GM18861 (cell line): ENCODE results near the gene INPP4B.

Experiments
- ATAC-seq: cut with Tn5 transposase; IDR thresholded peaks from one replicate; pipeline ENCODE4 v1.9.1; 2021; ENCODE audit not compliant: unreplicated experiment

INPP4B gene

DNA sequence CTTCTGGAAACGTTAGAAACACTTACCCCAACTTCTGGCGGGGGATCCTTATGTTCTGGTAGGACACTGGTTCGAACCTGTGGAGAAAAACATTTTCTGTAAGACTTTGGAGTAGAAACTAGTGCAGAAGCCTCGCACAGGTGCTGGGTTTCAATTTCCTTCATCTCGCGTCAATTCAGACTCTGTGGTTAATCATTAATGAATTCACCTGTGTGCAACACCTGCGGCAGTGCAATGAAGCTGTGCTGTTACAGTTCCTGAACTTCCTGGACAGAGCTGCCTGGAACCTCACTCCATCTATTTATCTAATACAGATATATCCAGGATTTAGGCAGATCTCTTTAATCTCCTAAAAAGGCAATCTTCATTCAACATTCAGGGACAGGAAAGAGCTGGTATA lies 531.4 kb downstream of the INPP4B start:
- no peak for ATAC-seq

DNA sequence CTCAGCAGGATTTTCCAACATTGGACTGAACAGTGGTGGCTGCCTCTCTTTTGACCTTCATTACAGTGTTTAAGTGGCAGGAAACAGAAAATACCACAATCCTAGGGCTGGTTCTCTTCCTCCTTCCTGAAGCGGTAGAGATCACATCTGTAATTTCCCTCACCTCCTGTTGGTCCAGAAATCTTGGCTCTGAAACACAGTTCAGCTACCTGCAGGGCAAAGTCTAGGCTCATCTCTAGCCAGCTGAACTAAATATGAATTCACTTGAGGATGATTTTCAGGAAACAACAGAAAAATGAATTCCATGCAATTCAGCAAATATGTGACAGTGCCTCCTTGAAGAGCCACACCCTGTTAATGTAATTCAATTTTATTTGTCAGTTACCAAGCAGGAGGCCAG lies 531.9 kb downstream of the INPP4B start:
- ATAC-seq: no peak

DNA sequence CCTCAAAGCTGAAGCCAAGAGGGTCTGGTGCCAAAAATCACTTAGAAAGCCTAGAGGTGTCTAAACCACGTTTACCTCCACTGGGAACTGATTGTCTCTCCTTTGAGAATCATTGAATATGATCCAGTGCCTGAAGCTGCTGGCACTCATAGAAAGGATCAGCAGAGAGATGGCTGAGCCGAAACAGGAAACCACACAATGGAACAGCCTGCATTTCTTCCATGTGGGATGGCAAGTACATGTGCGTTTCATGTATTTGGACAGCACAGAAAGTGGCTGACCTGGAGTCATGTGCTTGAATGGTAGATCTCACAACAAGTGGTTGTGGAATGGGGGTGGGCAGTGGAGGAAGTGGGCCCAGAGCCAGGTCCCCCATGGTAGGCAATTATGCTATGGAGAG lies 533.7 kb downstream of the INPP4B start:
- ATAC-seq: no peak

DNA sequence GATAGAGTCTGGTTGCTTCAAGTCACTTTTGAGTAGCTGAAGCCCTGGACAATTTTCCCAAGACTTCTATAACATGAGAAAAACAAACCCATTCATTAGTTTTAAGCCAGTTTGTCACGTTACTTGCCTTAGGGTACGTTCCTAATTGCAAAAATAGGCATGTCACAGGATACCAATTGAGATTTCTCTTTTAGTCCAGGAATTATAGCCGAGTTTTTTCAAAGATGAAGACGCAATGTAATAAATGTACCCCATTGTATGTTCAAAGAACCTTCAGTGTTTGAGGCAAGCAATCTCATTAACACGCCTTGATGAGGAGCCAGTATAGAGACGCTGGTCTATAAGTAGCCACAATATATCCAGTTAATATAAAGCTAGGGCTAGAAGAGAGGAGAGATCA lies 534.2 kb downstream of the INPP4B start:
- ATAC-seq: no peak

DNA sequence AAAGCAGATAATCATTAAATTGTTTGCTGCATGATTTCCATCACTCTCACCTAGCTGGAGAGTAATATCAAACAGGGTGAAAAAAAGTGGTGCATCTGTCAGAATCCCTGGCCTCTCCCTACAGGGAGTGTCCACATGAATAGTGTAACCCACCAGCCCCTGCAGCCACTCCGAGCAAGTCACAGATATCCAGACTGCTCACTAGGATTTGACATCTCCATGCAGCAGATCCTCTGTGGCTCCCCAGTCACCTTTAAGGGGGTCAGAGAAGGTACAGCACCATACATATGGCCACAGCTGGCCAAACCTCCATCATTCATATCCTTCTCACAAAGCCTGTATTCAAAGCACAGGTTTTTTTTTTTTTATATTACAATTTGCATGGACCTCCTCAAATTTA lies 536.3 kb downstream of the INPP4B start:
- ATAC-seq: no peak

DNA sequence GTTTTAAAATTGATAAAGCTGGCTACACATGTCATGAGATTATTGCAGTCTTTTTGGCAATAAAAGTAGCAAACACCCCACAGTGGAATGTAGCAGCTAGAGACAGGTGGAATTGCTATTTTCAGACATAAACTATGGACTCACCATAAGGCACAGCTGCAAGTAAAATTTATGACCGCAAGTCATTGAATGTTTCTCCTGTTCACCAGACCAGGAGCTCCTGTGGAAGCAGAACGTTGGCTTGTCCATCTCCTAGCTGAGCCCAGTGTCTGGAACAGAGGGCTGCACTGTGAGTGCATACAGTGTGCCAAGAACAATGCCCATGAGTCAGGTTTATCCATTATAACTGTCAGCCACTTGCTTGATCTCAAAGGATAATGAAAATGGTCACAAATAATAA lies 538.2 kb downstream of the INPP4B start:
- no peak for ATAC-seq

DNA sequence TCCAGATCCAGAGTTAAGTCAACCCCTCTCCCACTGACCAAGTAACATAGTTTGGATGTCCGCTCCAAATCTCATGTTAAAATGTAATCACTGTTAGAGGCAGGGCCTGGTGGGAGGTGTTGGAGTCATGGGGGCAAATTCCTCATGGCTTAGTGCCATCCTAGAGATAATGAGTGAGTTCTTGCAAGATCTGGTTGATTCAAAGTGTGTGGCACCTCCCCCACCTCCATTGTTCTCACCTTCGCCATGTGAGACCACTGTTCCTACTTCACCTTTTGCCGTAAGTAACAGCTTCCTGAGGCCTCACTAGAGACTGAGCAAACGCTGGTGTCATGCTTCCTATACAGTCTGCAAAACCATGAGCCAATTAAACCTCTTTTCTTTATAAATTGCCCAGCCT lies 548.8 kb downstream of the INPP4B start:
- no peak for ATAC-seq

DNA sequence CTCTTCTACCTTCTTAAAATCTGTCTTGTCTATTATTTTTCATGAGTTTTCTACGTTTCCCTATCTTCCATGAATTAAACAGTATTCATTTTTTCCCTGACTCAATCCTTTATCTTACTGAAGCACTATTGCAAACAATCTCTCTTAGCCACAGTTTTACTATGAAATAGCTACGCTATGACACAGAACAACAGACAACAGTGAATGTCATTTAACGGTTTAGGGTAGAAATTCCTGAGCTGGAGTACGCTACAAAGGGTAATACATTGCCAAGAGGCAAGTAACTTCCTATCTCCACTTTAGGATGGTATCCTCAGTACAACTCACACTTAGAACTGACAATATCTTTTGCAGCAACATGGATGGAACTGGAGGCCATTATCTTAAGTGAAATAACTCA lies 552.6 kb downstream of the INPP4B start:
- ATAC-seq: no peak

DNA sequence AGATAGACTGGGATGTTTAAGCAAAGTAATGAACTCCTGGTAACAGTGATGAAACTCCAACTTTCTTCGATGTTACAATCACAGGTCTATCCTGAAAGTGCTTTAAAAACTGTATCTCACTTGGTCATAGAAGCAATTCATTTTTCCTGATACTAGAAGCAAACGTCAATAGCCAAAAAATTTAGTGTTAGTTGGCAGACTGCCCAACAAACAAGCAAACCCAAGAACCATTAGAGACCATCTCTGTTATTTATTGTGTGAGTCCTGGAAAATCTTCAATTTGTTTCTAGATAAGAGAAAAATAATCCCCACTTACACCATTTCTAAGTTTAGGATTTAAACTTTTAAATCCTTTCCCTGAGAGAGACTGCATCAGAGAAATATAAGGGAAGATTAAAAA lies 553.9 kb downstream of the INPP4B start:
- no peak for ATAC-seq

DNA sequence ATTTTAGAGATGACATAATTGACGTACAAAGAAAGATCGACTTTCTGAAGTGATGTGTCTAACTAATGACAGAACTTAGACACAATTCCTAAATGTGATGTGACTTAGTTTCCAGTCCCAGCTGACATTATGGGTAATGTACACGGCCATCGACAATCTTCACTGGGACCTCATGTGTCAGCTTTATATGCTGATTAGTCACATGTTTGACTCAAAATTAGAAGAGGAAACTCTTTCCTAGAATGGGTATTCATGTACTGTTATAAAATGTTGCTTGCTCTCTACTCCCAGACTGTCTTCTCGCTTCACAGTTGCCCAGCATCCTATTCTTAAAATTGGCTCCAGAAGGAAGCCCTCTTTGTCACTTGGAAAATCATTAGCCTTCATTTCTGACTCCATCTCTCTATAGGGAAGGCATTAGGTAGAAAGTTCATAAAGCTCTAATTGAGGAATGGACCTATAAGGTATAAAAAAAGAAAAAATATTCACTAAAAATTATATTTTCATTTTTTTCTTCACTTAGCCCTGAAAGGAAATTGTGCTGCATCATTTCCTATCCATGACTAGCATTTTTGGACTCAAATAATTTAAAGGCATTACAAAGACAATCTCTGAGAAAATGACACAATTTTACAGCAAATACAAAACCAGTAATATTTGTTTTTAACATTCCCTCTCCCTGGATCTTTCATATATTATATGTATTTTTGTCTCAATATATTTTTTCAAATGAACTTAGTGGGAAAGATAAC lies 554.6 kb downstream of the INPP4B start:
- no peak for ATAC-seq

DNA sequence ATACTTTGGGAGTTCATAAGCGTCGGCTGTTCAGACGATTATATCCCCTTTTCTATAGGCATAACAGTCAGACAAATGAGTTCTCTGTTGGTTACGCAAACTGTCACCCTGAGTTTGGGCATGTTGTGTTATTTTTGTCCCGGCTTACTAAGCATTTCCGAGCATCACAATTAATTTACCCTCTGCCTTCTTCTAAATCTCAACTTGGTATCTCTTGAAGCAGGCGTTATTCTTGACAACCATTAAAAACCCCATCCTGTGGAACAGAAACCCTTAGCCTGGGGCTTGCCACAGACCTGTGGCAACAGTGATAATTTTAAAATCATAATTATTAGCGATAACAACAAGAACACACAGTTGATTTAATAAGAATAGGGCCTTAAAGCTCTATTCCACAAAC lies 558.7 kb downstream of the INPP4B start:
- no peak for ATAC-seq

DNA sequence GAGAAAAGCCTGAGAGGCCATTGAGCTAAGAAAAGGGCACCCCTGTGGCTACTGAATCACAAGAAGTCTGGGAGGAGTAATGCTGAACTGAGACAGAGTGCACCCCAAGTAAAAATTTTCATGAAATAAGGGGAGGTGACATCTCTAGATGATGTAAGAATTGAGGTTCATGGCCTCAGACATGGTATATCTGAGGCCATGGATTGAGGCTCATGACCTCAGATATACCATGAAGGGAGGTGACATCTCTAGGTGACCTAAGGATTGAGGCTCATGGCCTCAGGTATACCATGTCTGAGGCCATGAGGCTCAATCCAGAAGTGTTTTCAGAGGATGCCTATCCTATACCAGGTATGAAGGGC lies 560.9 kb downstream of the INPP4B start:
- no peak for ATAC-seq

DNA sequence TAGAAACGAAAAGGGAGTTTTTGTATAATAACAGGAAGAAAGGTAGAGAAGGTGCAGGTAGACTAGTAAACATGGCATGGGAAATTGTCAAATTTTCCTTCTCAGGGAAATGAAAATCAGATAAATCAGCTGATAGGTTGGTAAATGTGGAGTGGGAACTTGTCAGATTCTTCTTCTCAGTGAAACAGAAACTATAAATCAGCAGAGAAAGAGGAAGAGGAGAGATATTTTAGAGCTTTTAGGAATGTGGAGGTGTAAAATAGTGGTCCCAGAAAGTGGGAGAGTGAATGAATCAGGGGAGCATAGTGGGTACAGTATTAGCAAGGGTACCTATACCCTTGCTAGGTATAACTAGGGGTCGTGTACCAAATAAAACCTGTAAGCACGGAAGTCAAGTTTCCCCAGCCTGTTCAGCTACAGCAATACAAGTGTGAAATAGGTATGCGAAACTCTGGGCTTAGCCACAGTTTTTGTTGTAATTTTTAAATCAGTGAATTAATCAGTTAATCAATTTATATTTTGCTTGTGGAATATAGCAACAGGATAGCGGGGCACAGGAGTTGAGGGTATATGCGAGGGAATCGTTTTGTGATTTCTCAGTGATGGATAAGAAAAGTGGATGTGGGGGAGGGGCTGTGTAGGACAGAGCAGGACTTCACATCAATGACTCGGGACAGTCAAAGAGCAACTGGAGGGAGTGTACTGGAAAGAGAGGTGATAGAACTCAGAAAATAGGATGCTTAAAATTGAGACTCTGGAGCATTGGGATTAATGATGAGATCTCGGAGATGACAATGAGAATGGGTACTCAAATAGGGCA lies 561.5 kb downstream of the INPP4B start:
- ATAC-seq: no peak

DNA sequence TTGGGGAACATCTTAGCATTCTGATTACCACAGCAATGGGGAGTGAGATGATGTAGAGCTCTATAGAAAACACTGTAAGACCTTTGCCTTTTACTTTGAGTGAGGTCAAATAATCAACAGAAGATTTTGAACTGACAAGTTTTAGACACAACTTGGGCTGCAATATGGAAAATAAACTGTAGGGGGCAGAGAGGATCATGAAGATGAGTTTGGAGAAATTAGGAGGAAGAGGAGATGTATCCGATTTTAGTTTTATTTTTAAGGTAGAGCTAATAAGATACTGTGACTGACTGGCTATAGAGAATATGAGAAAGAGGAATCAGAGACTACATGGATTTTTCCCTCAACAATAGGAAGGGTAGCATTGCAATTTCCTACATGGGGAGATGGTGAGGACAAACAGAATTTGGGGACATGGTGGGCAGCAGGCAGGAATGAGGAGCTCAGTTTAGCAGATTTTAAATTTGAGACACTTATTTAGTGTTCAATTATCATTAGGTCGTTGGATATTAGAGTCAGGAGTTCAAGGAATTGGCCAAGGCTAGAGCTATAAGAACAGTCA lies 563.1 kb downstream of the INPP4B start:
- no peak for ATAC-seq

DNA sequence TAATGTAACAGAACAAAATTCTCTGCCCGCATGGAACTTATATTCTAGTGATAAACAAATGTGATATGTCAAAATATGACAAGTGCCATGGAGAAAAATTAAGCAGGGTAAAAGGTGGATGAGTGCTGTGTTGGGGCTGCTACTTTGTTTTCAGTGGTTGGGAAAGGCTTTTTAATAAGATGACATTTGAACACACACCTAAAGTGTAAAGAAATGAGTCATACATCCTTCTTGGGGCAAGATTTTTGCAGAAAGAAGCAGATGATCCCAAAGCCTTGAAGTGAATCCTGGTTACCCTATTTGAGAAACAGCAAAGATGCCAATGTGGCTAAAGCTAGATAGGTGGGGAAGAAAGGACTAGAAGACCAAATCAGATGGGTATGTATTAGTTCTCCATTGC lies 564.1 kb downstream of the INPP4B start:
- no peak for ATAC-seq

DNA sequence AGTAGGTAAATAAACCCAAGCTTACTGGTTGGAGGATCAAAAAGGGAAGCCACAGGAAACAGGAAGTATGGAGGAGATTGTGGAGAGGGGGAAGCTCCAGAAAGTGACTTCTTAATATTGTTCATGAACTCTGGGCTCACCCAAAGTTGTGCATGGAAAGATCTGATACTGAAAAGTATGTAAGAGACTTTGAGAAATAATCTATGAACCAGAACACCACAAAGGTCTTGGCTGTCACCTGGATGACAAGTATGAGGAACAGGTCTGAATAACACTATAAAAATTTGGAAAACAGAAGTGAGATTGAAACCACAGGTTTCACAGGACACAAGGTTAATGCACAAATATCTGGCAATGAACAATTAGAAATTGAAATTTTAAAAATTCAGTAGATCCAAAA lies 567.4 kb downstream of the INPP4B start:
- no peak for ATAC-seq

DNA sequence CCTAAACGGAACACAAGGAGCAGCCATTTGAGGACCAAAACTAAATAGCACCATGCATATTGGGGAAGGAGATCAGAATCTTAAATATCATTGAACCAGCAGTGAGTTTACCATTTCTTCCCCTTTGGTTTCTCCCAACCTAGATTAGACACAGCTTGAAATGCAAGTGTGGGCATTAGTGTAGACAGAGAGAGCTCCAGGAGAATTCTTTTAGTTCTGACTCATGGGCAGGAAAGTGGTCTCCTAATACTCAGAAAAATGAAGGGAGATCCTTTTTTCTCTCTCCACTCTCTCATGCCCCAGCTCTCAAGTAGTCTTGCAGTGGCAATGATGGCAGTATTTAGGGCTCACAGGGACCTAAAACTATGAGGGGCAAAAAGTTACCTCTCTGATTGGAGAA lies 567.9 kb downstream of the INPP4B start:
- no peak for ATAC-seq

DNA sequence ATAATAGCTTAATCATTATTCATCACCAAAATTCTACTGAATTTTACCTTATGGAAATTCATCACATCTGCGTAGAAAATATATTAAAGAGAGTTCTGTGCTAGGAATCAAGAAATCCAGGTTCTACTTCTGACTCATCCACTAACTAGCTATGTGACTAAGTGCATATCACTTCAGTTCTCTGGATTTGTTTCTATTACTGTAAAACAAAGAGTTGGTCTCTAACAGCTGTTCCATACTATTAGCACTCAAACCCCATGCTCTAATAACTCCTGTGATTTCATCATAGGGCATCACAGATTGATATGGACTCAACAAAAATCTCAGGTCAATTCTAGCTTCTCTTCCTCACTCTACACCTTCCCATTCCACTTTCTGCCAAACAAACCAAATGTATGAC lies 572.0 kb downstream of the INPP4B start:
- no peak for ATAC-seq

DNA sequence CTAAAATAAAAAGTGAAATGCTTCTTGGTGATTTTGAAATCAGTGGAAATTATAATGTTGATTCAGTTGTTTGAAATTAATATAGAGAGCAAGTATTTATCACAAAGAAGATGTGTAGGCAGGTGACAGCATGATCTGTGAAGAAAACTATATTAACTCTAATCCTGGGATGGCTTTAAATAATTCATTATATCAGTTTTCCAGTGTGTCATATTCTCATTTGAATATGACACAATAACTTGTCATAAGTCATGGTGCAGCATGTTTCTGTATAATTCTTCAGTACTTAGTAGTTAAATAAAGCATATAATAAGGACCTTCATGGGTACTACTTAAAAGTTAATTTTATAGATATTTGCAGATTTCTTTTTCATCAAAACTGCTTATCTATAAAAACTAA lies 573.6 kb downstream of the INPP4B start:
- ATAC-seq: no peak

DNA sequence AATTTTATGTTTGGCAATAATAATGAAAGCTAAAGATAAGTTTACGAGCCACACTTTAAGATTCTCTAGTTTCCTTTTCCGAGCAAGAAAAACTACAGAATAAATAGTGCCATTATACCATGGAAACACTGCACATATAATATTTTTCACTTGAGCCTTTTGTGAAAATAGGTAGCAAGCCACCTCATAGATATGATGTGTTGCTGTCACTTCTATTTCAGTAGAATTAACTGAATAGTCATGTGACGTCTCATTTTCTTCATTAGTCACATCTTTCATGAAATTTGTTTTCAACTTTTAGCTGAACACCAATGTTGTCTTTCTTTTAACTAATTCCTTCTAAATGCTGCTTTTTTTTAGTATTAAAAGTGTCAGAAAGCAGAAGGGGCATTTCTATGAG lies 574.3 kb downstream of the INPP4B start:
- no peak for ATAC-seq

DNA sequence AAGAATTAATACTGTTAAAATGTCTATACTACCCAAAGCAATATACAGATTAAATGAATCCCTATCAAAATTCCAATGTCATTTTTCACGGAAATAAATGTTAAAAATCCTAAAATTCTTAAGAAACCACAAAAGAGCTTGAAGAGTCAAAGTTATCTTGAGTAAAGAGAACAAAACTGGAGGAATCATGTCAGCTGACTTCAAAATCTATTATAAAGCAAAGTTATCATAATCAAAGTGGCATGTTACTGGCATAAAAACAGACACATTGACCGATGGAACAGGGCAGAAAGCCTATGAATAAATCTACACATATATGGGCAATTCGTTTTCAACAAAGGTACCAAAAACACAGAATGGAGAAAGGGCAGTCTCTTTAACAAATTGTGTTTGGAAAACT lies 579.0 kb downstream of the INPP4B start:
- ATAC-seq: no peak

DNA sequence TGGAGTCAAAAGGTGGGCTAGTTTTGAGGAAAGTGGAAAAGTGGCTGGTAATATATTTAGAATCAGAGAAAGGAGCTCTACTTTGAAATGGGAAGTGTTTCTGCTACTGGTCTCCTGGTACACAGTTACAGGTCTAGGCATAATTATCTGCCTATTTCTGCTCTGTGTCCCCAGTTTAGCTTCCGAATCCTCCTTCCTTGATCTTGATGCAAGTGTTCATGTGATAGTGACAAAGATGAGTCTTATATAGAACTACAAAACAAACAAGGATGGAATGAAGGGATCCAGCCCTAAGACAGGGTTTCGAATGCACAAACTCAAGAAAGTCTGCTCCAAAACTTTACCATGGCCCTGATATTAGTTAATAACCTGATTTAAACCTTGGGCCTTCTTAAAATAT lies 580.2 kb downstream of the INPP4B start:
- ATAC-seq: no peak
